SJCRH30 (cell line): ENCODE data around the gene ZBTB47. TPM values are rescaled to one million over a fixed set of nuclear protein-coding genes. Genes with fewer than 3 reads are reported as not detected.

Experiments
- DNase-seq, 2 experiments: peaks; one replicate each; pipeline ENCODE4 v3.0.0-alpha.2; 2015 to 2020
- H3K27ac ChIP-seq: fragments of 250-450 bp; sonication (Bioruptor Pico); 2 replicates; pipeline ENCODE4 v1.5.1; 2020; ENCODE audit warnings: mild to moderate bottlenecking, moderate library complexity
- H3K27me3 ChIP-seq: fragments of 250-450 bp; sonication (Bioruptor Pico); 2 replicates; pipeline ENCODE4 v1.5.1; 2020; ENCODE audit warnings: mild to moderate bottlenecking, moderate library complexity
- H3K36me3 ChIP-seq: fragments of 250-450 bp; sonication (Bioruptor Pico); 2 replicates; pipeline ENCODE4 v1.5.1; 2020; ENCODE audit warnings: mild to moderate bottlenecking, moderate library complexity
- H3K4me1 ChIP-seq: fragments of 250-450 bp; sonication (Bioruptor Pico); 2 replicates; pipeline ENCODE4 v1.5.1; 2020; ENCODE audit warnings: mild to moderate bottlenecking, moderate library complexity
- H3K4me3 ChIP-seq: fragments of 250-450 bp; sonication (Bioruptor Pico); 2 replicates; pipeline ENCODE4 v1.5.1; 2020; ENCODE audit warnings: mild to moderate bottlenecking, moderate library complexity
- H3K9me3 ChIP-seq: fragments of 250-450 bp; sonication (Bioruptor Pico); replicated peaks from 2 replicates; pipeline ENCODE4 v1.5.1; 2020; ENCODE audit warnings: mild to moderate bottlenecking, moderate library complexity
- total RNA-seq: library from RNA; depleted of rRNA; stranded (reverse); fragments of >200 nt; shearing (Covaris generic); gene quantifications from 2 replicates; pipeline ENCODE4 v1.2.3, GENCODE V29; 2014

ZBTB47 gene
- total RNA-seq, 1 experiment from 2014 or later, result 3.5 TPM

DNA sequence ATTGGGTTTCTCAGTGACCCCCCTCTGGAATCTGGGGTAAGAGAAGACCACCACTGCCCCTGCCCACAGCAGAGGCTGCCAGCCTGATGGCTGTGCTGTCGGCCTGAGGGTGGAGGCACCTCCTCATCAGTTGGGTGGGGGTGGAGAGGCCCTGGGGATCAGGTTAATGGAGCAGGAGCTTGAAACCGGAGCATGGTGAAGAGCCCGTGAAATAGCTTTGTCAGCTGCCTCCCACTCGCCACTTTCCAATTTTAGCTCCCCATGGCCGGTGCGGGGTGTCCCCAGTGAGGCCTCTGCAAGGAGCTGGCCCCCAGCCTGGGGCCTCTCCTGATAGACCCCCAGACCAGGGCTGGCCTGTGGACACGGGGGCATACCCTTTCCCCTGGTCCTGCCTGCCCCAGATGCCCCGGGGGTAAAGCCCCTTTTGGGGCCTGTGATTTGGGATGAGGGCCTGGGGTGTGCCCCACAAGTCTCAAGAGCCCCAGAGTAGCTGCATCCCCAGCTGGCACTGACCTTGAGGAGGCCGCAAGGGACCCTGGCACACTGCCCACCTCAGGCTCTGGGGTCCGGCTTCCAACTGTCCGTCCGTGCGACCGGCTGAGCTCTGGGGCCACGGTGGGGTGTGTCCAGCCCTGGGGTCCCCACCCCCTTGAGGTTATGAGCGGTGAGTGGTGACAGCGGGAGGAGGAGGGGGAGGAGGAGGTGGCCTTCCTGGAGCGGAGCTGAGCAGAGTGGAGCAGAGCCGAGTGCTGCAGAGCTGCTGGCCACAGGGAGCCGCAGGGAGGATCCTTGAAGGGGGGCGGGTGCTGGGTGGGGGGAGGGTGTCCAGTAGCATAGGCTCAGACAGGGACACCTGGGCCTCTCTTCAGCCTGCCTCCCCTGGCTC lies 48.8 kb downstream of the ZBTB47 start, which contains the start of gene HHATL:
Gene HHATL, minus strand, starts transcription at position 733 of the 886 bp plus-strand sequence. CDS start 1,972 bp downstream, outside the sequence.
- no peak for DNase-seq
- no peaks in the 10 kb centered on the region for H3K9me3 ChIP-seq
- no peak within 1 kb of the TSS for H3K4me3 ChIP-seq
- H3K4me1 ChIP-seq, result no peaks in the 10 kb centered on the region; the same call in 1 of the 2 replicates
- no peak within 1 kb of the TSS for H3K27ac ChIP-seq
- H3K36me3 ChIP-seq, result no peaks in the 10 kb centered on the region
- no peaks in the 10 kb centered on the region for H3K27me3 ChIP-seq

- Histone ChIP-seq H3K4me1 (no peaks in the 10 kb centered on the region; the same call in 1 of the 2 replicates), H3K36me3 (no peaks in the 10 kb centered on the region), H3K27me3 (no peaks in the 10 kb centered on the region), H3K27ac (no peak overlapping the region), H3K9me3 (no peaks in the 10 kb centered on the region), H3K4me3 (no peak overlapping the region)
- DNase-seq, result no peak
Measured at GRCh38 chr3:42702982-42703694, 49.6 kb downstream of the ZBTB47 start.

- Histone ChIP-seq H3K4me1 (no peaks in the 10 kb centered on the region; the same call in 1 of the 2 replicates), H3K27me3 (no peaks in the 10 kb centered on the region), H3K27ac (no peak overlapping the region), H3K9me3 (no peaks in the 10 kb centered on the region), H3K4me3 (no peak overlapping the region), H3K36me3 (no peaks in the 10 kb centered on the region)
- DNase-seq, result no peak
Measured at GRCh38 chr3:42703695-42704025, 50.2 kb downstream of the ZBTB47 start.

DNA sequence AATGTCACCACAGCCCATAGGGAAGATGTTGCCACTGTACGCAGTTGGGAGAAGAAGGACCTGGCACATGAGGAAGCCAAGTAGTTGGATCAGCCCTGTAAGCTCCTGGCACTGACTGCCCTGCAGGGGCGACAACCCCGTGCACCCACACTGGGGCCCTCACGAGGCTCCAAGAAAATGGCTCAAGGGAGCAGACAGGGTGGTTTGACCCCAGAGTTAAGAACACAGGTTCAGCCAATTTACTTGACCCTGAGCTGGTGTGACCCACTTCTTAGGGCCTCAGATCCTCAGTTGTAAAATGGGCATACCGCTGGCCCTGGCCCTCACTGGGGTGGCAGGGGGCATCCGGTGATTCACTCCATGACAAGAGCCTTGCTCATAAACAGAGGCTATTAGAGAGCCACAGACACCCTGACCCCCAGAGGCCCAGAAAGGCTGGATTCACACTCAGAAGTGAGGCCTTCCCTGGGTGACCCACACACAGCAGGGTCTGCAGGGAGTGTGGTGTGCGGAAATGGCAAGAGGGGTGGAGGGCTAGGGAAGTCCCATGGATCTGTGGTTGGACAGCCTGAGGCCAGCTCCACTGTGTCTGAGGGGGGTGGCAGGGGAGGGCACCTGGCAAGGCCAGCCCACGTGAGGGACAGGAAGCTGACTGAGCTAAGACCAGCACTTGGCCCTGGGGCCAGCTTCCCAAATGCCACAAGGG lies 50.8 kb downstream of the ZBTB47 start:
- Histone ChIP-seq H3K9me3 (no peaks in the 10 kb centered on the region), H3K4me1 (no peaks in the 10 kb centered on the region; the same call in 1 of the 2 replicates), H3K4me3 (no peak overlapping the region), H3K27ac (no peak overlapping the region), H3K27me3 (no peaks in the 10 kb centered on the region), H3K36me3 (no peaks in the 10 kb centered on the region)
- no peak for DNase-seq

GRCh38 chr3:42705058-42705767 lies 51.7 kb downstream of the ZBTB47 start:
- no peak for DNase-seq
- H3K27ac ChIP-seq, result no peak overlapping the region
- H3K36me3 ChIP-seq, result no peaks in the 10 kb centered on the region
- H3K27me3 ChIP-seq, result no peaks in the 10 kb centered on the region
- H3K4me1 ChIP-seq, result no peaks in the 10 kb centered on the region; the same call in 1 of the 2 replicates
- no peaks in the 10 kb centered on the region for H3K9me3 ChIP-seq
- no peak overlapping the region for H3K4me3 ChIP-seq

DNA sequence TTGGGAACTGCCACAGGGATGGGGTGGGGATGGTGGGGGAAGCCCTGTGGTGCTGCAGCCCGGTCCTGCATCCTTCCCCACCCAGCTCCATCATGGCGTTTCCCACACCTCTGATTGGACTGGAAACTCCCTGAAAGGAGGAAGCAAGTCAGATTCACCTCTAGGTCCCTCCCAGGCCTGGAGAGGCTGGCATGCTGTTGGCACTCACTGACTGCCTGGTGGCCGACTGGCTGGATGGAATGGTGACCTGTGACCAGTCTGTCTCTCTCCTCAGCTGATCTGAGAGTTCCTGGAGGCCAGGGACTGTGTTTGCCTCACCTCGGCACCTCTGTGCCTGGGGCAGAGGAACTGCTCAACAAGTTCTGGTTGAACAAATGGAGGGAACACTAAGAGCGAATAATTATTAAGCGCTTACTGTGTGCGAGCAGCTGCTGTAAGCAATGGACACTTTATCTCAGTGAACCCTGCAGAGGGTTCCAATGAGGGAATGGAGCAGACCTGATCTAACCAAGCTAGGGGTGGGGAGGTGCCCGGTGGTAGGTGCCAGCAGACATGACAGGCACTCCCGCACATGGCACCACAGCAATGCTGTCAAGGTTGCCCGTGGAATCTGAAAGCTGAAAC lies 52.6 kb downstream of the ZBTB47 start:
- no peaks in the 10 kb centered on the region for H3K9me3 ChIP-seq
- DNase-seq, result no peak
- H3K4me3 ChIP-seq, result no peak overlapping the region
- no peak overlapping the region for H3K27ac ChIP-seq
- H3K36me3 ChIP-seq, result no peaks in the 10 kb centered on the region
- H3K27me3 ChIP-seq, result no peaks in the 10 kb centered on the region
- H3K4me1 ChIP-seq, result no peaks in the 10 kb centered on the region; the same call in 1 of the 2 replicates

DNA sequence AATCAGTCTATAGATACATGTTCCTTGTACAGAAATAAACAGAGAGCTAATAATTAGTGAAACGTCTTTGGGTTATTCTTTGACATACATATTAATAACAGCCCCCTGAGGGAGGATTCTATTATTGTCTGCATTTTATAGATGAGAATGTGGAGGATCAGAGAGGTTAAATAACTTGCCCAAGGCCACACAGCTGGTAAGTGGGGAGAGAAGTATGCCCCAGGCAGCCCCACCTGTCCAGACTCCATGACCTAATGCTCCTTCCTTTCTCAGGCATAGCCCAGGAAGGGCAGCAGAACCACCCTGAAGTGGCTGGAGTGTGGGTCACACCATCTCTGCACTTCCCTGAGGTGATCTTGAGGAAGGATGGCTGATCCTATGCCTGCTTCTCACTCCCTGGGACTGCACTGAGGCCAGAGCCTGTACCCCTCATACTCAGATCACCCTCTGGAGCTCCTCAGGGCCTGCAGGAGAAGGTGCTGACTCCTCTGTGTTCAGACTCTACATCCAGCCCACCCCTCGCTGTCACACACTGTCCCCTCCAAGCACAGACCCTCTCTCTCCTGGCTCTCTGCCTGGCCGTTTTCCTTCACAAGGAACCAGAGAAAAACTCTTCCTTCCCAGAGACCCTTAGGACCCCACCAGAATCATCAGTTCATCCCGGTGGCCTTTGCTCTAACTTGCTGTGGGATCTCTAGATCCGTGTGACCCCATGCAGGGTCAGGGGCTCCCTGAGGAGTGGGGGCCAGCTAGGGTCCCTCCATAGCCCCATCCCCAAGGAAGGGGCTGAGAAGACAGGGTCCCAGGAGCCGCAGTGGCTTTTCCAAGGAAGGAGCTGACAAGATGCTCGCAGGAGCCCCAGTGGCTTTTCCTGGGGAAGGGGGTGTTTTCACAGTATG lies 53.5 kb downstream of the ZBTB47 start:
- Histone ChIP-seq H3K27ac (no peak overlapping the region), H3K36me3 (no peaks in the 10 kb centered on the region), H3K4me1 (no peaks in the 10 kb centered on the region), H3K27me3 (no peaks in the 10 kb centered on the region), H3K9me3 (no peaks in the 10 kb centered on the region), H3K4me3 (no peak overlapping the region)
- DNase-seq, result no peak

DNA sequence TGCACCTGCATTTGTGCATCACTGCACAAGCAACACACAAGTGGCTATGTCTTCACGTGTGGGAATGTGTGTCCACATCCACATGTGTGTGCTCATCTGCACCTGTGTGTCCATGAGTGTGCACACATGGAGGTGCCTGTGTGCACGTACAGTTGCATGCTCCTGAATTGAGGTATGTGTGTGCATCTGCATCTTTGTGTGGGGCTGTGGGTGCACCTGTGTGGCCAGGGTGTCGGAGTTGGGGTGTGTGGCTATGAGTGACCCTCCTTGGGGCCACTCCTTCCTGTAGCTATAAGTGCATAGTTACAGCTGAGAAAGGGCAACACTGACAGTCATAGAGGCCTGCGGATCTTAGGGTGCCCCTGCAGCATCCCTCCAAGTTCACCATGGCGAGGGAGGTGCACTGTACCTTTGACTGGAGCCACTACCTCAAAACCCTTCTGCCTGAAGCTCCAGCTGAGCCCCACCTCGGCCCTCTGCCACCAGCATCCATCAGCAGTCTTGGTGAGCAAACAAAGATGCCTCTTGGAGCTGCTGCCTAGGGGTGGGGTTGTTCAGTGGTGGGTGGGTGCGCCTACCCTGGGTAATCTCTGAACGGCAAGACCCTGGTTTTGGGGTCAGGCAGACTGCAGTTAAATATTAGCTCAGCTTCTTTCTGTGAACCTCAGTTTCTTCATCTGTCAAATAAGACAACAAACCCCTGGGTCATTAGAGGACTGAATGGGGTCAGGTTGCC lies 54.3 kb downstream of the ZBTB47 start:
- Histone ChIP-seq H3K27me3 (no peaks in the 10 kb centered on the region), H3K4me1 (no peaks in the 10 kb centered on the region), H3K9me3 (no peaks in the 10 kb centered on the region), H3K4me3 (no peak overlapping the region), H3K36me3 (no peaks in the 10 kb centered on the region), H3K27ac (no peak overlapping the region)
- no peak for DNase-seq

DNA sequence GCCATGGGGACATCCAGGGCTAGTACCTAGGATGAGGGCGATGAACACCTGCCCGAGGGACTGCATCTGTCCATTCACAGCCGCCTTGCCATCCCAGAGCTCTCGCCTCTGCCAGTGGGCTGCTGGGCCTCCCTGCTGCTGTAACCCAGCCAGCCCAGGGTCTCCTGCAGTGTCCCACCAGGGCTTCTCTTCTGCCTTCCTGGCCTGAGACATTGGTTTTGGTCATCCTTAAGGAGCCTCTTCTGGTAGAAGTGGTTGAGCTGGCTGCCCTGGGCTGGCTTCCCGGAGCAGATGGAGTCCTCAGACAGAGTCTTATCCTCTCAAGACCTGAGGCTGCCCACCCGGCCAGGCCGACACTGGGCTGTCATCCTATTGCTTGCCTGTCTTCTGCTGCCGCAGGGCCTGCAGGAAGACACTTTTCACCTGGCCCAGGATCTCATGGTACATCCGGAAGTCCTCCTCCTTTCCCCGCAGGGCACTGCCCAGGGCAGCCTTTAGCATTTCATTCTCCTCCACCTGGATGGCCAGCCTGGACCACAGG lies 55.2 kb downstream of the ZBTB47 start:
- DNase-seq, result no peak
- Histone ChIP-seq H3K27ac (no peak overlapping the region), H3K4me1 (no peaks in the 10 kb centered on the region), H3K4me3 (no peak overlapping the region), H3K27me3 (no peaks in the 10 kb centered on the region), H3K36me3 (no peaks in the 10 kb centered on the region), H3K9me3 (no peaks in the 10 kb centered on the region)

DNA sequence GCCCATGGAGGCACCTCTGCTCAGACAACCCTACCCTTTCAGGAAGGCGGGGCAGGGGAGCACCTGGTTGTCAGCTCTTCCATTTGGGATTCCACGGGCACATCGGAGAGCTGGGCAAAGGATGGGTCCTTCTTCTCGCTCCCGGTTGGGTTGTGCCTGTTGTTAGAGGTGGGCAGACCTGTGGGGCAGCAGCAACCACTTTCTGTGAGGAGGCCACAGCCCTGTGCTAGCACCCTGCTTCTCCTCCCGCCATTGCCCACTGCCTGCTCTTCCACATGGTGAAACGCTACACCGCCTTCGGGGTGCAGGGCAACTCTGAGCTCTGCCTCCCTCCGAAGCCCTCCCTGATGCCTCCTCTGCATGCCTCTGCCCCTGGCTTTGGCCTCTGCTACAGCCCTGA lies 56.1 kb downstream of the ZBTB47 start:
- Histone ChIP-seq H3K4me1 (no peaks in the 10 kb centered on the region), H3K9me3 (no peaks in the 10 kb centered on the region), H3K27me3 (no peaks in the 10 kb centered on the region), H3K4me3 (no peak overlapping the region), H3K27ac (no peak overlapping the region), H3K36me3 (no peaks in the 10 kb centered on the region)
- DNase-seq, result no peak

DNA sequence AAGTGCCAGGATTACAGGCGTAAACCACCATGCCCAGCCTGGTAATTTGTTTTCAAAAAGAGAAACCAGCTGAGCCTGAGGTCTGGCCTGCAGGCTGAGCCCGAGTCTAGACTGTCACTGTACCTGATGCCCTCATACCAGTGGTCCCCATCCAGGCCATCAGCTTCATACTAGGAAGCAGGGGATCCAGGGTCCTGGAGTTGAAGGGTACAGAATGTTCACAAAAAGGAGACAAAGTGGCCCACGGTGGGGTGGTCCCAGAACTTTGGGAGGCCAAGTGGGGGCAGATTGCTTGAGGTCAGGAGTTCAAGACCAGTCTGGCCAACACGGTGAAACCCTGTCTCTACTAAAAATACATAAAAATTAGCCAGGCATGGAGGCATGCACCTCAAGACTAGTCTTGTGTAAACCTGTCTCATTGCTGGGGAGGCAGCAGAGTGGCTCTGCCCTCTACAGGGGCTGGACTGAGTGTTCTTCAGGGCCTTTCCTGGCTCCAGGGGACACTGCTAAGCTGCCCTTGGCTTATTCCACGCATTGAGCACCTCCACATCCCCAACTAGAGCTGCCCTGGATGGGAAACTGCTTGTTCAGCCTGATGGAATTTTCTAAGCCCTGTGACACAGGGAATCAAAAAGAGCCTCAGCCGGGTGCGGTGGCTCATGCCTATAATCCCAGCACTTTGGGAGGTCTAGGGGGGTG lies 57.0 kb downstream of the ZBTB47 start:
- Histone ChIP-seq H3K36me3 (no peaks in the 10 kb centered on the region), H3K27ac (no peak overlapping the region), H3K27me3 (no peaks in the 10 kb centered on the region), H3K4me1 (no peaks in the 10 kb centered on the region), H3K4me3 (no peak overlapping the region), H3K9me3 (no peaks in the 10 kb centered on the region)
- no peak for DNase-seq
